Lower lobe of right lung (tissue), 2 donors: ENCODE measurements around the gene TLR2. TPM values are rescaled to one million over a fixed set of nuclear protein-coding genes. Genes with fewer than 3 reads are reported as not detected.

Experiments used
- ATAC-seq, 2 donors: fragments of 200-7000 bp; cut with Tn5 transposase; one replicate each; pipeline ENCODE4 v1.9.1; 2020 to 2022; ENCODE audit warnings: mild to moderate bottlenecking in 2 of 2, moderate library complexity in 2 of 2
- DNase-seq: peaks from one replicate; pipeline ENCODE4 v3.0.0-alpha.2; 2020
- H3K27ac ChIP-seq: fragments of 200-600 bp; one replicate; pipeline ENCODE4 v1.8.0; 2022
- H3K27me3 ChIP-seq: fragments of 200-600 bp; one replicate; pipeline ENCODE4 v1.8.0; 2022; ENCODE audit warnings: low read depth
- H3K36me3 ChIP-seq: fragments of 200-600 bp; one replicate; pipeline ENCODE4 v1.8.0; 2022; ENCODE audit warnings: mild to moderate bottlenecking
- H3K4me1 ChIP-seq: fragments of 200-600 bp; one replicate; pipeline ENCODE4 v1.8.0; 2022
- H3K4me3 ChIP-seq: fragments of 200-600 bp; one replicate; pipeline ENCODE4 v1.8.0; 2022; ENCODE audit warnings: mild to moderate bottlenecking
- H3K9me3 ChIP-seq: fragments of 200-600 bp; one replicate; pipeline ENCODE4 v1.8.0; 2022
- CTCF ChIP-seq: fragments of 200-600 bp; IDR thresholded peaks from one replicate; pipeline ENCODE4 v1.8.0; 2022; ENCODE audit warnings: antibody characterized with exemption, mild to moderate bottlenecking
- intact Hi-C: fragments of 100-400 bp; cut with DNase I; formaldehyde crosslinking; loops from one replicate; pipeline ENCODE4 v1.11.0; 2022
- total RNA-seq: library from RNA; stranded (reverse); fragmentation: NEBNext Ultra II Directional; extraction: Animal tissue kit (Norgen Biotek cat#: 25700); gene quantifications from one replicate; pipeline ENCODE4 v1.2.1, GENCODE V29; 2021
- donor health status: DM: no; HTN: yes; CAD: no; lungs with severe emphysema.

Gene TLR2
- total RNA-seq, 1 donor from 2014 or later: 102 TPM

- no peak overlapping the region for H3K4me3 ChIP-seq
- TF ChIP-seq CTCF: no peak
- no peaks in the 10 kb centered on the region for H3K36me3 ChIP-seq
- H3K4me1 ChIP-seq: peaks cover 5% of the 10 kb centered on the region
- intact Hi-C loops: no loop called here
- H3K27ac ChIP-seq: no peak overlapping the region
- no peaks in the 10 kb centered on the region for H3K9me3 ChIP-seq
- H3K27me3 ChIP-seq: peaks cover 5% of the 10 kb centered on the region
- peak in 1 of 2 donors; percentile 20 for ATAC-seq
- DNase-seq: no peak
Measured at GRCh38 chr4:153747406-153747955, 63.4 kb downstream of the TLR2 start.

GRCh38 chr4:153748378-153748777 is 64.3 kb downstream of the TLR2 start:
- ATAC-seq (peak in 1 of 2 donors; percentile 11), DNase-seq (no peak)
- H3K4me1 ChIP-seq: peaks cover 5% of the 10 kb centered on the region
- H3K27me3 ChIP-seq: peaks cover 5% of the 10 kb centered on the region
- TF ChIP-seq CTCF: no peak
- no peaks in the 10 kb centered on the region for H3K36me3 ChIP-seq
- intact Hi-C loops: no loop called here
- no peaks in the 10 kb centered on the region for H3K9me3 ChIP-seq
- no peak overlapping the region for H3K4me3 ChIP-seq
- H3K27ac ChIP-seq: no peak overlapping the region

GRCh38 chr4:153750197-153750817 is 66.2 kb downstream of the TLR2 start:
- H3K36me3 ChIP-seq: no peaks in the 10 kb centered on the region
- intact Hi-C loops: loop anchor here (5.0 kb wide), 1 partner anchor 118 kb away; no protein-coding TSS in a partner anchor
- no peaks in the 10 kb centered on the region for H3K9me3 ChIP-seq
- peaks cover 5% of the 10 kb centered on the region for H3K4me1 ChIP-seq
- no peak overlapping the region for H3K27ac ChIP-seq
- TF ChIP-seq CTCF: peak; percentile 72
- ATAC-seq (peak; percentile 86 to 93), DNase-seq (no peak)
- no peak overlapping the region for H3K4me3 ChIP-seq
- H3K27me3 ChIP-seq: peaks cover 5% of the 10 kb centered on the region

- H3K4me3 ChIP-seq: no peak overlapping the region
- H3K36me3 ChIP-seq: no peaks in the 10 kb centered on the region
- ATAC-seq (no peak), DNase-seq (no peak)
- peaks cover 33% of the 10 kb centered on the region for H3K27me3 ChIP-seq
- no peak for TF ChIP-seq CTCF
- no peak overlapping the region for H3K27ac ChIP-seq
- H3K4me1 ChIP-seq: peaks cover 9% of the 10 kb centered on the region
- intact Hi-C loops: no loop called here
- no peaks in the 10 kb centered on the region for H3K9me3 ChIP-seq
Measured at GRCh38 chr4:153755186-153755585, 71.1 kb downstream of the TLR2 start.

Other genes starting within 250 kb of the TLR2 start
- gene TMEM131L, start 217.9 kb upstream of the TLR2 start, total RNA-seq: 21.7 TPM
- gene RNF175, start 75.7 kb downstream of the TLR2 start, total RNA-seq: 0.12 TPM
- gene SFRP2, start 104.8 kb downstream of the TLR2 start, total RNA-seq: 39.5 TPM